Measurements from ENCODE around the gene TRABD.

GRCh38 chr22:50177537-50178470 lies 7.9 kb upstream of the TRABD start:
- TF ChIP-seq, protein P1, sequence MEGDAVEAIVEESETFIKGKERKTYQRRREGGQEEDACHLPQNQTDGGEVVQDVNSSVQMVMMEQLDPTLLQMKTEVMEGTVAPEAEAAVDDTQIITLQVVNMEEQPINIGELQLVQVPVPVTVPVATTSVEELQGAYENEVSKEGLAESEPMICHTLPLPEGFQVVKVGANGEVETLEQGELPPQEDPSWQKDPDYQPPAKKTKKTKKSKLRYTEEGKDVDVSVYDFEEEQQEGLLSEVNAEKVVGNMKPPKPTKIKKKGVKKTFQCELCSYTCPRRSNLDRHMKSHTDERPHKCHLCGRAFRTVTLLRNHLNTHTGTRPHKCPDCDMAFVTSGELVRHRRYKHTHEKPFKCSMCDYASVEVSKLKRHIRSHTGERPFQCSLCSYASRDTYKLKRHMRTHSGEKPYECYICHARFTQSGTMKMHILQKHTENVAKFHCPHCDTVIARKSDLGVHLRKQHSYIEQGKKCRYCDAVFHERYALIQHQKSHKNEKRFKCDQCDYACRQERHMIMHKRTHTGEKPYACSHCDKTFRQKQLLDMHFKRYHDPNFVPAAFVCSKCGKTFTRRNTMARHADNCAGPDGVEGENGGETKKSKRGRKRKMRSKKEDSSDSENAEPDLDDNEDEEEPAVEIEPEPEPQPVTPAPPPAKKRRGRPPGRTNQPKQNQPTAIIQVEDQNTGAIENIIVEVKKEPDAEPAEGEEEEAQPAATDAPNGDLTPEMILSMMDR (IDR thresholded peaks at IDR 0.05; ENCODE audit: low read length) = no peak
- no peak for TF ChIP-seq EZH2 (IDR thresholded peaks at IDR 0.05; ENCODE audit: borderline replicate concordance, low read length)
